GM18861 (cell line): ENCODE measurements around the gene IQCH.

ENCODE experiments used
- ATAC-seq: cut with Tn5 transposase; IDR thresholded peaks from one replicate; pipeline ENCODE4 v1.9.1; 2021; ENCODE audit not compliant: unreplicated experiment

Gene IQCH

DNA sequence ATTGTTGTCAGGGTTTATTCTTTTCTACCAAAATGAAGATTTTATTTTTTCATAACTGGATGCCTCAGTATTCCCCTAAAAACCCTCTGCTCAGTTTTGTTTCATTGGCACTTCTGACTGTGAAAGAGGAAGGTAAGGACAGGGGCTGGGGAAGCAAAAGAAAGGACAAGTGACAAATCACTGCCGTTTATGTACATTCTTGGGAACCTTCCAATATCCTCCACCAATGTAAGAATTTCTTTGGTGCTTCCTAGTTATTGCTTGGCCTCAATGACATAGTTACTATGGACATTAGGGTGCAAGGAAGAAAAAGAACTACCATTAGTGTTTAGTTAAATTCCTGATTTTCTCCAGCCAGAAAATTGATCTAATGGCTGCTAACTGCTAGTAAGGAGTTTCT lies 135.4 kb downstream of the IQCH start:
- no peak for ATAC-seq

GRCh38 chr15:67394873-67395639 lies 140.5 kb downstream of the IQCH start:
- ATAC-seq = no peak

DNA sequence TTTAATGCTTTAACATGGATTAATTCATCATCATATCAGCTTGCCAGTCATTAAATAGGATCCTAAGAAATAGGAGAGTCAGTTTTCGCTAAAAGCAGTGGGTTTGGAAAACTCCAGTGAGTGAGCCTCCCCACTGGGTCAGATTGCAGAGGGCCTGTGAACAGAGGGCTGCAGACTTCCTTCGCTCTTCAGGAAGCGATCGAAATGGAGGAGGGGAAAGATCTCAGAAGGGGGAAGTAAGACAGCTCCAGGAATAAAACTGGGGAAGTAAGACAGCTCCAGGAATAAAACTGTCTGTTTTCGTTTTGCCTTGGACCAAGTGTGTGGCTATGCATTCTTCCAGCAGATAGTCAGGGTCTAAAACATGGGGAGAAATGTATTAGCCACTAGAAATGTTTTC lies 141.5 kb downstream of the IQCH start:
- ATAC-seq = no peak

GRCh38 chr15:67397139-67397538 lies 142.6 kb downstream of the IQCH start:
- ATAC-seq = no peak

- no peak for ATAC-seq
Observed at GRCh38 chr15:67399925-67400324, 145.3 kb downstream of the IQCH start.

DNA sequence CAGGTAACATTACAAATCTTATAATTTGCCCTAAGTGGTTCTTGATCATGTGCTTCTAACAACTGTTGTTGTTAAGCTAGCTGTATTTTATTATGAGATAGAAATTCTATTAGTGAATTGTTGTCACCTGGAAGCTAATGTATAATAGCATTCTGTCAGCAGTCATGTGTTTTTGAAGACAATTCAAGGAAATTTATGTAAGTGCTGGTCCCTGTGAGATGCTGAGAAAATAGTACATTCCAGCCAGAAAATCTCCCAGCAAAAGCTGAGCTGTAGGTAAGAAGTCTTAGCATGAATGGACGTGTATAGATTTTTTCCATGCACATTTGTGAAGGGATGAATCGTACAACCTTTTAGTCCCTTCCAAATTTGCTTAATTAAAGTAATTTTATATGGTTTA lies 146.3 kb downstream of the IQCH start:
- no peak for ATAC-seq

DNA sequence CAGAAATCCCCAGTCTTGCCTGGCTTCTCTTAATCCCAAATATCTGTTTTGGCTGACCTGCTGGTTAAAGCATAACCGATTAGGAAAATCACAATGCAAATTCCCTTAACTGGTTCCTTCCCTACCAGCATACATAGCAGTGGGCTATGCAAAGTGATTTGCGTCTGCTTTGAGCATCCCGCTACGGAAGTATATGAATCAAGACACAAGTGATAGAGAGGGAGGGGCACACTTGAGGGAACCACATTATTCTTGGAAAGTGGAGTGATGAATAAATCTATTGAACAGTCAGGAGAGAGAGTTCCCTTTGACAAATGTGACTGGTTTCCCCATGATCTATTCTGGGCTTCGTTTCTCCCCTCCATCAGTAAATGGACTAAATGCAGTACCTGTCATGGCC lies 146.8 kb downstream of the IQCH start:
- ATAC-seq = no peak

DNA sequence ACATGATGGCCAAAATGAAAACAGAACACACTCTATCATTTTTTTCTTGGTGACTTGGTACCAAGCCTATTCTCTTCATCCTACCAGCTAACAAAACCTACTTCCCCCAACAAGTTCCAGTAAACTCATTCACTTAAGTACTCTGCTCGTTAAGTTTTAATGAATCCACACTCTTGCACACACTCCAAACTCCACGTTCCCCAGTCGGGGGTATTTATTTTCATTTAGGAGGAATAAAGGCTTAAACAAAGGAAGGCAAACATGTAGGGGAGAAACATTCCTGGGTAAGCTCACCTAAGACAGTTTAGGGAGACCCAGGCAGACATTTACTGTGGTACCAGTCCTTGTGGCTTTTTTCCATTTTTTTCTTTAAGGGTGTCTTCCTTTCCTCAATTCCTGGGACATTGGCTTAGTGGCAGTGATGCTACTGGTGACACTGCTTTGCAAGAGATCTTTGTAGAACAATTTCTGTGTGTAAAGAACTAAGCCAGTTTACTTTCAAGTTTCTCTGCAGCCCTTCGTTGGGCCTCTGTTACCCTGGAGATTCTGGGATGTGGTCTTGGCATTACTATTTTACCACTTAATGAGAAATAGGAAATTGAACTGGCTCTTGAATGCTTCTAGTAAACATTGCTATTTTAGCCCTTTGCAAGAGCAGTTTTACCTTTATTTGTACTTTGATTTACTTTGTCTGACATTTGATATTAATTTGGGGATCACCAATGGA lies 149.0 kb downstream of the IQCH start:
- no peak for ATAC-seq

GRCh38 chr15:67405208-67406191 lies 150.9 kb downstream of the IQCH start:
- no peak for ATAC-seq

GRCh38 chr15:67406257-67406861 lies 151.8 kb downstream of the IQCH start:
- ATAC-seq = no peak

- ATAC-seq = no peak
Observed at GRCh38 chr15:67407786-67408185, 153.2 kb downstream of the IQCH start.

DNA sequence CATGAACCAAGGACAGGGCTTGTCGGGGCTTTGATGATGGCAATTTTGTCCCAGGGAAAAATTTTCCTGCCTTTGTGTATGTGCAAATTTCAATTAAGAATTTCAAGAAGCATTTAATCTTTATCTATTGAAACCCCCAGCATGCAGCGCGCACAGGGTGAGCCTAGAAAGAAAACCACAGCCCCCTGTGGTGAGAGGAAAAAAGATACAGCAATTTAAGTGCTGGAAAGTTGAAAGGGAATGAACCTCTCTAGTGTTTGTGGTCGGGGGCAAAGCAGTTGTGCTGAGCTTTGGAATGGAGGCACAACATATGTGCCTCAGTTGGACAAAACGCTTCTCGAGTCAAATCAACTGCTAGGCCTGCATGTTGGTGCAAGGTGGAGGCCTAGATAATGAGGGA lies 154.6 kb downstream of the IQCH start:
- ATAC-seq = no peak

- ATAC-seq = no peak
Observed at GRCh38 chr15:67411486-67411885, 156.9 kb downstream of the IQCH start.

- ATAC-seq = no peak
Observed at GRCh38 chr15:67413770-67414390, 159.3 kb downstream of the IQCH start.

DNA sequence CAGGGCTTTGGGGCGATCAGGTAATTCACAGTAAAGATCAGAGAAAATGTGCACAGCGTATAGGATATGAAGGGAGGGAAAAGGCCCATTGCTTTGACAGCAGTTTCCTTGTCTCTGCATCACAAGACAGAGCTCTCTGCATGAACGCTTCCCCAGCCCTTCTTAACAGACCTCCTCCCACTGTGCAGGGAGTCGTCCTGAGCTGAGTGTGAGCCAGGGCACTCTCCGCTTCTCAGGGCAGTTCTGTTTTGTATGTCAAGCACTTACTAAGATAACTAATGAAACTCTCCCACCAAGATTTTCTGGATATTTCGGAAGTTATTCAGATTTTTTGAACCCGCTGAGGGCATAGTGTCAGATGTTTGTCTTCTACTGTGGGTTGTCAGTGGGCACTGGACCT lies 160.6 kb downstream of the IQCH start:
- no peak for ATAC-seq

- ATAC-seq = no peak
Observed at GRCh38 chr15:67416891-67417290, 162.3 kb downstream of the IQCH start.

- no peak for ATAC-seq
Observed at GRCh38 chr15:67419705-67420104, 165.1 kb downstream of the IQCH start.

DNA sequence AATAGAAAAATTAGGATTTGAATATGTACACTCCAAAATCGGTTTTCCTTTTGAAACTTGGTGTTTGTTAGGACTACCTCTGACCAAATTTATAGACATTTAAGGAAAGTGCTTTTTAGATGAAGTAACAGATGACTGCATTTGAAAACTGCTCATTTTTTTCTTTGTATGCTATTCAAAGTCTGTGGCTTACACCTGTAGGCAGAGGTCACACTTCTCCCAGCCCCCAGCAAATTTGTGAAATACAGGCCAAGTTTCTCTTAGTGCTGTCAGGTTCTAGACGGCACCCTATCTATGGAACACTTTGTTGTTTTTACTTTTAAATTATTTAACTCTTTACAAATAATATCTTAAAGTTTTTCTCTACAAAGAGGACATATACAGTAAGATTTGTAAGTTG lies 165.6 kb downstream of the IQCH start:
- no peak for ATAC-seq

DNA sequence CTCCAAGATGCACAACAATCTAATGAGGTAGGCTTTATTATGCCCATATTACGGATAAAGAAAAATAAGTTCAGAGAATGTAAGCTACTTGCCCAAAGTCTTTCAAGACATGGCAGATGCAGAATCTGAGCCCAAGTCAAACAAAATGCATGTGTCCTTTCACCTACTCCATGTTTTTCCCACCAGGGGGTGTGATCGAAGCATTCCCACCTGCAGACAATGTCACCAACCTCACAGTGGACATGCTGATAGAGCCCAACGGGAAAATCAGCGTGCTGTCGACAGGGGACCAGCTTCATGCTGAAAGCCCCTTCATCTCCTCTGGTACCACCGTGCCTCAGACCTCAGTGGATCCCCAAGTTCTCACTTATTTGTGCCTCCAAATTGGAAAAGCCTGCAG lies 166.5 kb downstream of the IQCH start:
- no peak for ATAC-seq

- ATAC-seq = no peak
Observed at GRCh38 chr15:67422296-67422695, 167.7 kb downstream of the IQCH start.
